ENCODE data around the gene RASL11B. TPM values are rescaled to one million over a fixed set of nuclear protein-coding genes. Genes with fewer than 3 reads are reported as not detected.

The RASL11B gene
- total RNA-seq, 1 donor from 2014 or later = 11.3 TPM

DNA sequence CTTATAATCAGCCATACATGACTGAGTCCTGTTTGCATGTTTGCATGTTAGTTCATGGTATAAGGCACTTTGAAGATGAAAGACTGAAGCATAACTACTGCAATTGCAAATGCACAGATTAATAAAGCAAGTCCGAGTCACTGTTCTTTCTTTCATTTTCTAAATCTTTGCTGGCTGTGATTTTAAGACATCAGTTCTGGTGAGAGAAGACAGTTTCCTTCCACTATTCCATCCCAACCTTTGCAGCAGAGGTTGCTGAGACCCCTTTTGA lies 28.3 kb downstream of the RASL11B start:
- H3K9me3 Mint-ChIP-seq = no peaks in the 10 kb centered on the region
- no peaks in the 10 kb centered on the region for H3K27me3 Mint-ChIP-seq (ENCODE audit: low read depth)
- H3K27ac Mint-ChIP-seq (ENCODE audit: unreplicated experiment) = no peak overlapping the region
- no peak overlapping the region for H3K4me3 Mint-ChIP-seq
- H3K4me1 Mint-ChIP-seq = peaks cover 9% of the 10 kb centered on the region
- no peak for DNase-seq (ENCODE audit: low read depth, low spot score)
- TF ChIP-seq, protein P1, sequence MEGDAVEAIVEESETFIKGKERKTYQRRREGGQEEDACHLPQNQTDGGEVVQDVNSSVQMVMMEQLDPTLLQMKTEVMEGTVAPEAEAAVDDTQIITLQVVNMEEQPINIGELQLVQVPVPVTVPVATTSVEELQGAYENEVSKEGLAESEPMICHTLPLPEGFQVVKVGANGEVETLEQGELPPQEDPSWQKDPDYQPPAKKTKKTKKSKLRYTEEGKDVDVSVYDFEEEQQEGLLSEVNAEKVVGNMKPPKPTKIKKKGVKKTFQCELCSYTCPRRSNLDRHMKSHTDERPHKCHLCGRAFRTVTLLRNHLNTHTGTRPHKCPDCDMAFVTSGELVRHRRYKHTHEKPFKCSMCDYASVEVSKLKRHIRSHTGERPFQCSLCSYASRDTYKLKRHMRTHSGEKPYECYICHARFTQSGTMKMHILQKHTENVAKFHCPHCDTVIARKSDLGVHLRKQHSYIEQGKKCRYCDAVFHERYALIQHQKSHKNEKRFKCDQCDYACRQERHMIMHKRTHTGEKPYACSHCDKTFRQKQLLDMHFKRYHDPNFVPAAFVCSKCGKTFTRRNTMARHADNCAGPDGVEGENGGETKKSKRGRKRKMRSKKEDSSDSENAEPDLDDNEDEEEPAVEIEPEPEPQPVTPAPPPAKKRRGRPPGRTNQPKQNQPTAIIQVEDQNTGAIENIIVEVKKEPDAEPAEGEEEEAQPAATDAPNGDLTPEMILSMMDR (conservative IDR thresholded peaks at IDR 0.05) = no peak
- peaks cover 5% of the 10 kb centered on the region for H3K36me3 Mint-ChIP-seq (ENCODE audit: low read depth)

DNA sequence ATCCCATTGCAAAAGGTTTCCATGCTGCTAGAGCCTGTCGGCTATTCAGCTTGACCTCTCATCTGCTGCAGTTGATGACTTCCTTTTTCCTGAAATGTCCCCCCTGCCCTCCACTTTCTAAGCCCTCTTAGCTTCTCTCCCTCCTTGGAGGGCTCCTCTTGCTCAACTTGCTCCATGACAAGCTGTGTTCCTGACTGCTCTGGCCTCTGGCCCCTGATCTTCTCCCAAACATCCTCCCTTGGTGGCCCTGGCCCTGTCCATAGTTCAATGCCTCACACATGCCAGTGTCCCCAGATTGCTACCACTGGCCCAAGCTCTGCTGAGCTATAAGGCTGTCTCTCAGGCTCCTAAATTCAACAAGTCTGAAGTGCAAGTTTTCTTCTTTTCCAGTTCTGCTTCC lies 29.6 kb downstream of the RASL11B start:
- DNase-seq (ENCODE audit: low read depth, low spot score) = no peak
- Mint-ChIP-seq H3K4me1 (peaks cover 9% of the 10 kb centered on the region), H3K27ac (ENCODE audit: unreplicated experiment) (no peak overlapping the region), H3K36me3 (ENCODE audit: low read depth) (peaks cover 6% of the 10 kb centered on the region), H3K27me3 (ENCODE audit: low read depth) (no peaks in the 10 kb centered on the region), H3K4me3 (no peak overlapping the region), H3K9me3 (peaks cover 2% of the 10 kb centered on the region)
- TF ChIP-seq, protein P1 (conservative IDR thresholded peaks at IDR 0.05) = no peak

DNA sequence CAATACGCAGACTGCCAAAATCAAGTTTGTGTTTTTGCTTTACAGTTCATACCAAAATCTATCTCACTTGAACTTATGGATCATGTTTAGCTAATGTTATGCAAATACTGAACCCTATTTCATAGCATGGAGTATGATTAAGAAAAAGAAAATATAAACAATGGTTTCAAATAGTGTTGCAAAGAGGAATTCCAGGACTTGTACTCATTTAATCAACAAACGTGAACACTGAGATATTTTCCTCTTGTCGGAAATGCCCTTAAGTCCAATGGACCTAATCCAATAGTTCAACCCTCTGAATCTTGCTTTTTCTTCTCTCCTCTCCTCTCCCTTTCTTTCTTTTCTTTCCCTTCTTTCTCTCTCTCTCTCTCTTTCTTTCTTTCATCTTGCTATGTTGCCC lies 30.8 kb downstream of the RASL11B start:
- Mint-ChIP-seq H3K9me3 (peaks cover 3% of the 10 kb centered on the region), H3K27me3 (ENCODE audit: low read depth) (no peaks in the 10 kb centered on the region), H3K36me3 (ENCODE audit: low read depth) (peaks cover 8% of the 10 kb centered on the region), H3K4me1 (peaks cover 9% of the 10 kb centered on the region), H3K27ac (ENCODE audit: unreplicated experiment) (no peak overlapping the region), H3K4me3 (no peak overlapping the region)
- TF ChIP-seq, protein P1 (conservative IDR thresholded peaks at IDR 0.05) = no peak
- DNase-seq (ENCODE audit: low read depth, low spot score) = no peak

DNA sequence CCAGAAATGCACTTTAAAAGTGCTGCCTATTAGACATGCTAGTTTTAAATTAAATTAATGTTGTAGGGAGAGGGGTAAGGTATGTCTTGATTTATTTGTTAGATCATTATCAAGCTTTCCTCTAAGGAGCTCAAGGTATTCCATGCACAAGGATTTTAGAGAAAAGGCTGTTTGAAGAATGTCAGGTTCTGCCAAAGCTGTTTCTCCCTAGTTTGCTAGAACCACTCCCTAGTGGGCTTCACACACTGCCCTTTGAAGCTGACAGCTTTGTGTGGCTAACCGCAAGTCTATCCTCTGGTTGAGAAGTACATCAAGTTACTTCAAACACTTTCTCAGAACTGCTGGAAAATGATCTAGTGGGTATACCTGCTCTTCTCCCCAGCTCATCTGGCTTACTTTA lies 32.3 kb downstream of the RASL11B start:
- Mint-ChIP-seq H3K4me3 (no peak overlapping the region), H3K9me3 (peaks cover 11% of the 10 kb centered on the region), H3K4me1 (peaks cover 9% of the 10 kb centered on the region), H3K27ac (ENCODE audit: unreplicated experiment) (no peak overlapping the region), H3K27me3 (ENCODE audit: low read depth) (no peaks in the 10 kb centered on the region), H3K36me3 (ENCODE audit: low read depth) (peaks cover 18% of the 10 kb centered on the region)
- TF ChIP-seq, protein P1 (conservative IDR thresholded peaks at IDR 0.05) = no peak
- DNase-seq (ENCODE audit: low read depth, low spot score) = no peak

DNA sequence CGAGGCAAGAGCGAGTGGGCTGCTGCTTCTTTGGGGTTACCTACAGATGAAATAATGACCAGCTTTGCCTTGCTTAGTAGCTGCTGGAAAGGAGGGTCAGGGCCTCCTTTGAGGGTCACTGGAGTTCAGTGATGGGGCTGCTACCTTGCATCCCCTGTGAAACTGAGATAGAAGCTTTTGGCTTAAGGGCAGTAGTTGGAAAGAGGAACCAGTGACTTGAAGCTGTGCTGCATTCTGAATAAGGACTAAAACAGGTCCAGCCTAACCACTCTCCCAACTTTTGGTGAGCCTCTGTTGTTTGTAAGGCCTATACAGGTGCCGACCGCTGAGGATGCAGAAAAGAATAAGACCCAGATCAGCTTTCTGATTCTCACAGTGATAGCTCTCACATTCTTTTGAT lies 41.2 kb downstream of the RASL11B start:
- Mint-ChIP-seq H3K27me3 (ENCODE audit: low read depth) (no peaks in the 10 kb centered on the region), H3K27ac (ENCODE audit: unreplicated experiment) (no peak overlapping the region), H3K4me3 (no peak overlapping the region), H3K4me1 (peaks cover 4% of the 10 kb centered on the region), H3K36me3 (ENCODE audit: low read depth) (peaks cover 16% of the 10 kb centered on the region), H3K9me3 (peaks cover 6% of the 10 kb centered on the region)
- no peak for DNase-seq (ENCODE audit: low read depth, low spot score)
- TF ChIP-seq, protein P1 (conservative IDR thresholded peaks at IDR 0.05) = no peak

DNA sequence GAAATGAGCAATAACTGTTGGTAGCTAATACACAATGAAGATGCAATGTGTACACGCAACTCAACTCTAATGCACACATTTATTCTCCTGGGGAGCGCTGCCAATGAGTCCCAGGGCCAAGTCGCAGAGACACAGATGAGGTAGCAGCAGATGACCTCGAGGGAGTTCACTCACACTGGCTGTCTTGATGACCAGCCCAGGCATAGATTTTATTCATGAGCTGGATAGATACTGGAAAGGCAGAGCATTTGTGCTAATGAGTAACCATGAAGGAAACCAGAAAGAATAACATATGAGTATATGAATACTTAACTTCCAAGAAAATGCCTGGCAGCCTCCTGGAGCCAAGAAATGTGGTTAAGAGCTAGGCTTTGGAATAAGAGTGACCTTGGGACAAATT lies 42.3 kb downstream of the RASL11B start:
- H3K27ac Mint-ChIP-seq (ENCODE audit: unreplicated experiment) = no peak overlapping the region
- no peak for DNase-seq (ENCODE audit: low read depth, low spot score)
- TF ChIP-seq, protein P1 (conservative IDR thresholded peaks at IDR 0.05) = no peak
- H3K36me3 Mint-ChIP-seq (ENCODE audit: low read depth) = peaks cover 8% of the 10 kb centered on the region
- H3K9me3 Mint-ChIP-seq = no peaks in the 10 kb centered on the region
- no peak overlapping the region for H3K4me3 Mint-ChIP-seq
- H3K4me1 Mint-ChIP-seq = peaks cover 4% of the 10 kb centered on the region
- no peaks in the 10 kb centered on the region for H3K27me3 Mint-ChIP-seq (ENCODE audit: low read depth)
